HEK293T (cell line): ENCODE results near the gene SARS1.
A peak's percentile ranks its signal among the peaks of the same experiment; 100 is the strongest.

ENCODE experiments used
- CTCF ChIA-PET: fragments of 350-600 bp; formaldehyde crosslinking; extraction: SDS; loops from one replicate; lab custom pipeline; 2021; ENCODE audit warnings: antibody characterized with exemption, inconsistent platforms; lab: Yijun Ruan, JAX
- POLR2A ChIA-PET: fragments of 350-600 bp; formaldehyde crosslinking; extraction: SDS; loops from one replicate; lab custom pipeline; 2020; ENCODE audit warnings: antibody characterized with exemption, inconsistent platforms; lab: Yijun Ruan, JAX
- DNase-seq: peaks from one replicate; pipeline ENCODE4 v3.0.0; 2012; ENCODE audit warnings: mixed read lengths; ENCODE audit errors: extremely low spot score
- ARNT ChIP-seq: fragments of 450-650 bp; IDR thresholded peaks from 2 replicates; pipeline ENCODE4 v1.6.1; 2017; ENCODE audit warnings: mild to moderate bottlenecking
- BHLHE40 ChIP-seq: fragments of 450-650 bp; IDR thresholded peaks from 2 replicates; pipeline ENCODE4 v1.6.1; 2016; ENCODE audit warnings: mild to moderate bottlenecking, moderate library complexity, borderline replicate concordance
- CTBP1 ChIP-seq: fragments of 450-650 bp; IDR thresholded peaks from 2 replicates; pipeline ENCODE4 v1.6.1; 2016; ENCODE audit warnings: borderline replicate concordance
- ELF4 ChIP-seq: fragments of 450-650 bp; IDR thresholded peaks from 2 replicates; pipeline ENCODE4 v1.6.1; 2017; ENCODE audit warnings: antibody characterized with exemption
- FOXA1 ChIP-seq: fragments of 450-650 bp; IDR thresholded peaks from 2 replicates; pipeline ENCODE4 v1.6.1; 2016; ENCODE audit warnings: mild to moderate bottlenecking
- FOXK2 ChIP-seq: fragments of 450-650 bp; IDR thresholded peaks from 2 replicates; pipeline ENCODE4 v1.6.1; 2016; ENCODE audit warnings: mild to moderate bottlenecking
- FOXM1 ChIP-seq: fragments of 450-650 bp; IDR thresholded peaks from 2 replicates; pipeline ENCODE4 v1.6.1; 2017; ENCODE audit warnings: mild to moderate bottlenecking, borderline replicate concordance
- HDGF ChIP-seq: fragments of 450-650 bp; IDR thresholded peaks from 2 replicates; pipeline ENCODE4 v1.6.1; 2017; ENCODE audit warnings: antibody characterized with exemption, borderline replicate concordance
- L3MBTL2 ChIP-seq: fragments of 450-650 bp; conservative IDR thresholded peaks from 2 replicates; pipeline ENCODE4 v1.6.1; 2016; ENCODE audit warnings: mild to moderate bottlenecking
- LEF1 ChIP-seq: fragments of 450-650 bp; IDR thresholded peaks from 2 replicates; pipeline ENCODE4 v1.6.1; 2017; ENCODE audit warnings: mild to moderate bottlenecking, borderline replicate concordance
- NFRKB ChIP-seq: fragments of 450-650 bp; IDR thresholded peaks from 2 replicates; pipeline ENCODE4 v1.6.1; 2016; ENCODE audit warnings: mild to moderate bottlenecking, moderate library complexity
- SP1 ChIP-seq: fragments of 450-650 bp; IDR thresholded peaks from 2 replicates; pipeline ENCODE4 v1.6.1; 2017
- SUZ12 ChIP-seq: fragments of 450-650 bp; IDR thresholded peaks from 2 replicates; pipeline ENCODE4 v1.6.1; 2016; ENCODE audit warnings: mild to moderate bottlenecking
- TARDBP ChIP-seq: fragments of 450-650 bp; IDR thresholded peaks from 2 replicates; pipeline ENCODE4 v1.6.1; 2016
- ZNF384 ChIP-seq: fragments of 450-650 bp; IDR thresholded peaks from 2 replicates; pipeline ENCODE4 v1.6.1; 2016
- TF ChIP-seq, protein P1 (sequence below): fragments of 450-650 bp; IDR thresholded peaks from 2 replicates; pipeline ENCODE4 v1.6.1; 2016

Gene SARS1

DNA sequence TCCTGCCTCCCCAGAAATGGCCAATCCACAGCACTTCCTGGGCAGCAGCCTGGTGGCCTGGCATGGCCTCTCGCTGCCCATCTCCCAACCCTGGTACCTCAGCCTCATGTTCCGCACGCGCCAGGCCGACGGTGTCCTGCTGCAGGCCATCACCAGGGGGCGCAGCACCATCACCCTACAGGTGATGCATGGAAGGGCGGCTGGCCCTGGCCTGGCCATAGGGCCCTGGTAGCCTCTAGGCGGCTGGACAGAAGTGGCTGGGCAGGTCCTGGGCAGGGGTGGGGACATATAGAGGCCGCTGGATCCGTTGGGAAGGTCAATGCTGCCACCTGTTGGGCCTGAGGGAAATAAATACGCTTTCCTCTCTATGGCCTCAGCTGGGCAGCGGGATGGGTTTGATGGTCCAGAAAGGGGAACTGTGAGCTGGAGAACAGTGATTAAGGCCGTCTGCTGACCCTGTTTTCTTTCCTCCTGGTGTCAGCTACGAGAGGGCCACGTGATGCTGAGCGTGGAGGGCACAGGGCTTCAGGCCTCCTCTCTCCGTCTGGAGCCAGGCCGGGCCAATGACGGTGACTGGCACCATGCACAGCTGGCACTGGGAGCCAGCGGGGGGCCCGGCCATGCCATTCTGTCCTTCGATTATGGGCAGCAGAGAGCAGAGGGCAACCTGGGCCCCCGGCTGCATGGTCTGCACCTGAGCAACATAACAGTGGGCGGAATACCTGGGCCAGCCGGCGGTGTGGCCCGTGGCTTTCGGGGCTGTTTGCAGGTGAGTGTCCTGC is 50.1 kb downstream of the SARS1 start:
- TF ChIP-seq SUZ12 (no peak), L3MBTL2 (peak; percentile 63), BHLHE40 (no peak), TARDBP (no peak), ELF4 (no peak), FOXM1 (no peak), ARNT (peak; percentile 23; the same call in 1 of the 2 replicates), CTBP1 (no peak), NFRKB (no peak), ZNF384 (no peak), FOXK2 (no peak)
- CTCF ChIA-PET = interaction anchor here (0.7 to 2.2 kb wide), 7 partner anchors 10 to 269 kb away, joined by 3 to 12 read pairs (median 6); partner anchors contain the start of genes CELSR2 and SORT1
- POLR2A ChIA-PET = interaction anchor here (1.2 kb wide), 1 partner anchor 50 kb away, joined by 3 read pairs; the partner anchor contains the start of gene SARS1
- DNase-seq = peak; percentile 88

DNA sequence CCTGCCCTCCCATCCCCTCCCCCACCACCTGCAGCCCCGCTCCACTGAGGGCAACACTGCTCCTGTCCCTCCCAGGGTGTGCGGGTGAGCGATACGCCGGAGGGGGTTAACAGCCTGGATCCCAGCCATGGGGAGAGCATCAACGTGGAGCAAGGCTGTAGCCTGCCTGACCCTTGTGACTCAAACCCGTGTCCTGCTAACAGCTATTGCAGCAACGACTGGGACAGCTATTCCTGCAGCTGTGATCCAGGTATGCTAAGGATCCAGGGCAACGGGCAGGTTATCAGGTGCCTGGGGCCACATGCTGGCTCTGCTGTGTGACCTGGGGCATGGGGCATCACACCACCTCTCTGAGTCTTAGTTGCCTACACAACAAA is 50.6 kb downstream of the SARS1 start:
- ChIA-PET CTCF (interaction anchor here (0.7 to 2.2 kb wide), 7 partner anchors 10 to 268 kb away, joined by 3 to 12 read pairs (median 6); partner anchors contain the start of genes CELSR2 and SORT1), POLR2A (interaction anchor here (1.0 to 1.2 kb wide), 2 partner anchors 51 to 134 kb away, joined by 3 read pairs; partner anchors contain the start of genes SARS1 and SORT1)
- no peak for DNase-seq
- no peak for TF ChIP-seq ARNT
- no peak for TF ChIP-seq L3MBTL2
- TF ChIP-seq BHLHE40 = no peak
- no peak for TF ChIP-seq LEF1
- TF ChIP-seq SUZ12 = no peak
- TF ChIP-seq SP1 = no peak
- TF ChIP-seq ELF4 = no peak

DNA sequence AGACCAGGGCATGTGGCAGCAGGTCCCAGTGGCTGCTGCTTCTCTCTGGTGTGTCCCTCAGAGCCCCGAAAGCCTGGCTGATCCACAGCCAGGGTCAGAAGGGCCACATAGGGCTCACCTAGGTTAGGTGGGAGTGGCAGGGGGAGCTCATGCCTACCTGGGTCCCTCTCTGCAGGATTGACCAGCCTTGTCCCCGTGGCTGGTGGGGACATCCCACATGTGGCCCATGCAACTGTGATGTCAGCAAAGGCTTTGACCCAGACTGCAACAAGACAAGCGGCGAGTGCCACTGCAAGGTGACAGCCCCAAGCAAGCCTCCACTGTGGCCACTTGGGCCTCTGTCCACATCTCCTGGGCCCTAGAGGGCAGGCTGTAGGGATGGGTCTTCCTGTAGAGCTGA is 51.3 kb downstream of the SARS1 start:
- TF ChIP-seq TARDBP = no peak
- POLR2A ChIA-PET = interaction anchor here (1.0 to 1.2 kb wide), 2 partner anchors 51 to 133 kb away, joined by 3 read pairs; partner anchors contain the start of genes SARS1 and SORT1
- CTCF ChIA-PET = interaction anchor here (1.0 to 2.2 kb wide), 4 partner anchors 12 to 268 kb away, joined by 3 to 12 read pairs (median 6); partner anchors contain the start of genes CELSR2 and SORT1
- no peak for DNase-seq

DNA sequence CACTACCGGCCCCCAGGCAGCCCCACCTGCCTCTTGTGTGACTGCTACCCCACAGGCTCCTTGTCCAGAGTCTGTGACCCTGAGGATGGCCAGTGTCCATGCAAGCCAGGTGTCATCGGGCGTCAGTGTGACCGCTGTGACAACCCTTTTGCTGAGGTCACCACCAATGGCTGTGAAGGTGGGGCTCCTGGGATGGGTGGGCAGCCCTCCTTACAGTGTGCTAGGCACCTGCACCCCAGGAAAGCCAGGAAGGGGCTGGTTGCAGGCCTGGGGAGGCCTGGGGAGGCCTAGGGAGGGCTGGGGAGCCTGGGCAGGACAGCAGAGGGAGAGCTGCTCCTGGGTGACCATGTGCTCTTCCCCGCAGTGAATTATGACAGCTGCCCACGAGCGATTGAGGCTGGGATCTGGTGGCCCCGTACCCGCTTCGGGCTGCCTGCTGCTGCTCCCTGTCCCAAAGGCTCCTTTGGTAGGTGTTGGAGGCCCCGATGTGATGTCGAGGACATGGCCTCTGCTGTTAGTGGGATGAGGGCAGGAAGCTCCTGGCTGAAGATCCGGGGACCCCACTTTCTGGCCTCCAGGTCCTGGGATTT is 52.1 kb downstream of the SARS1 start:
- TF ChIP-seq CTBP1 (no peak), SUZ12 (no peak)
- ChIA-PET CTCF (interaction anchor here (2.1 kb wide), 1 partner anchor 267 kb away, joined by 9 read pairs; no protein-coding TSS in a partner anchor), POLR2A (interaction anchor here (0.6 kb wide), 1 partner anchor 113 kb away, joined by 5 read pairs; no protein-coding TSS in a partner anchor)
- no peak for DNase-seq

DNA sequence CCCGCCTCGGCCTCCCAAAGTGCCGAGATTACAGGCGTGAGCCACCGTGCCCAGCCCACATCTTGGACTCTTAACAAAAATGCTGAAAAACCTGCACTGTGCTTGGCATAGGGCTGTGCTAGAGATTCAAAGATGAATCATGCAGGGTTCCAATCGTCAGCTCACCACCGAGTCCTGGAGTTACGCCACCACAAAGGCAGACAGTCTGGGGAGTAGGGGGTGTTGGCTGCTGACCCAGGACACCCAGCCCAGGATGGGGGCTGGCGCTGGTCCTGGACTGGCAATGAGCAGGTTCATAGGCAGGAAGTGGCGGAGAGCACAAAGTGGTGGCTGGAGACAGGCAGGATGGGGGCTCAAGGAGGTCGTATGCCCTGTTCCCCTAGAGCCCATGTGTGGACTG is 53.2 kb downstream of the SARS1 start:
- ChIA-PET POLR2A (interaction anchor here (1.6 kb wide), 1 partner anchor 131 kb away, joined by 4 read pairs; the partner anchor contains the start of gene SORT1), CTCF (no interaction called here)
- TF ChIP-seq FOXM1 (no peak), LEF1 (no peak), HDGF (no peak), NFRKB (no peak), SUZ12 (no peak), SP1 (no peak), ELF4 (no peak), CTBP1 (no peak), BHLHE40 (no peak), ZNF384 (no peak), FOXK2 (no peak), TARDBP (no peak), L3MBTL2 (no peak)
- DNase-seq = no peak

DNA sequence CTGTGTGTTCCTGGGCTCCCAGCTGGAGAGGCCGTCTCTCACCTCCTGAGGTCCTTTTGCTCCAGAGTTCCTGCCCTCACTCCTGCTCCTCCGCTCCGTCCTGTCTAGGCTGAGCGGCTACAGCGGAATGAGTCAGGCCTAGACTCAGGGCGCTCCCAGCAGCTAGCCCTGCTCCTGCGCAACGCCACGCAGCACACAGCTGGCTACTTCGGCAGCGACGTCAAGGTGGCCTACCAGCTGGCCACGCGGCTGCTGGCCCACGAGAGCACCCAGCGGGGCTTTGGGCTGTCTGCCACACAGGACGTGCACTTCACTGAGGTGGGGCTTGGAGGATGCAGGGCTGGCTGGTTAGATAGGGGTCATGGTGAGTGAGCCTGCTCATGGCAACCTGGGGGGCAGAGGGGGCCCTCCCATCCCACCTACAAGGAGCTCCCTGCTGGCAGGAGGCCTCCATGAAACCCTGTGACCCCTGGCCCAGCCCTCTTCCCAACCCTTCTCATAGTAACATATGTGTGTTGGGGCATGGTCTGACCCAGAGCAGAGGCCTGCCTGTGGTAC is 54.1 kb downstream of the SARS1 start:
- DNase-seq = no peak
- POLR2A ChIA-PET = interaction anchor here (1.6 kb wide), 1 partner anchor 130 kb away, joined by 4 read pairs; the partner anchor contains the start of gene SORT1

More for the DNA sequence above, 54.1 kb downstream of the SARS1 start:
- no peak for TF ChIP-seq ZNF384
- TF ChIP-seq ARNT = no peak
- no peak for TF ChIP-seq FOXK2
- TF ChIP-seq TARDBP = no peak
- TF ChIP-seq CTBP1 = no peak
- TF ChIP-seq L3MBTL2 = no peak
- no peak for TF ChIP-seq FOXA1
- no peak for TF ChIP-seq ELF4
- TF ChIP-seq, protein P1, sequence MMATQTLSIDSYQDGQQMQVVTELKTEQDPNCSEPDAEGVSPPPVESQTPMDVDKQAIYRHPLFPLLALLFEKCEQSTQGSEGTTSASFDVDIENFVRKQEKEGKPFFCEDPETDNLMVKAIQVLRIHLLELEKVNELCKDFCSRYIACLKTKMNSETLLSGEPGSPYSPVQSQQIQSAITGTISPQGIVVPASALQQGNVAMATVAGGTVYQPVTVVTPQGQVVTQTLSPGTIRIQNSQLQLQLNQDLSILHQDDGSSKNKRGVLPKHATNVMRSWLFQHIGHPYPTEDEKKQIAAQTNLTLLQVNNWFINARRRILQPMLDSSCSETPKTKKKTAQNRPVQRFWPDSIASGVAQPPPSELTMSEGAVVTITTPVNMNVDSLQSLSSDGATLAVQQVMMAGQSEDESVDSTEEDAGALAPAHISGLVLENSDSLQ = no peak
- no peak for TF ChIP-seq NFRKB
- TF ChIP-seq LEF1 = no peak
- no peak for TF ChIP-seq HDGF
- no peak for TF ChIP-seq FOXM1
- no peak for TF ChIP-seq SP1
- CTCF ChIA-PET = no interaction called here
